Measurements from ENCODE around the gene SORCS2. TPM values are rescaled to one million over a fixed set of nuclear protein-coding genes. Genes with fewer than 3 reads are reported as not detected.

SORCS2 gene
- total and polyA plus RNA-seq, 2 of the 4 experiments (the other 2 are of a cell fraction): 0.36 to 0.62 TPM

DNA sequence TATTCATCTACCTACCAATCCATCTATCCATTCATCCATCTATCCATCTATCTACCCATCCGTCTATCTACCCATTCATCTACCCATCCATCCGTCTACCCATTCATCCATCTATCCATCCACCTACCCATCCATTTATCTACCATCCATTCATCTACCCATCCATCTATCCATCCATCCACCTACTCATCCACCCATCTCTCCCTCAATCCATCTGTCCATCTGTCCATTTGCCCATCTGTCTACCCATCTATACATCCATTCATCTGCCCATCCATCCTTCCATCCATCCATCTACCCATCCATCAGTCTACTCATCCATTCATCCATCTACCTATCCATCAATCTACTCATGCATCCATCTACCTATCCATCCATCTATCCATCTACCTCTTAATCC is 369.2 kb downstream of the SORCS2 start:
- peak overlapping the region; percentile 26 for H2BK5ac ChIP-seq (ENCODE audit: low read depth, low read length, poor library complexity, severe bottlenecking)
- dilution Hi-C loops (cut with HindIII; ENCODE audit: low sequenced_read_pairs, unreplicated experiment): no loop called here
- CTCF ChIA-PET: no interaction called here
- H3K9me1 ChIP-seq (ENCODE audit: insufficient read depth, low read length): no peaks in the 10 kb centered on the region
- no peak overlapping the region for H3K4me2 ChIP-seq (ENCODE audit: low read depth, low read length)
- DNase-seq: no peak
- in situ Hi-C loops (cut with MboI; ENCODE audit: low sequenced_read_pairs): no loop called here
- POLR2A ChIA-PET (ENCODE audit: unreplicated experiment): no interaction called here
- H3K9ac ChIP-seq (ENCODE audit: low read depth, low read length): no peak overlapping the region
- no peak overlapping the region for H2AK9ac ChIP-seq (replicated peaks; ENCODE audit: low read depth, low read length, poor library complexity)
- H3K27me3 ChIP-seq (ENCODE audit: control insufficient read depth, insufficient read depth, low read length): peaks cover 5% of the 10 kb centered on the region
- BruUV-seq (replicated peaks): no TSS peak
- H3K36me3 ChIP-seq (ENCODE audit: control insufficient read depth, insufficient read depth, low read length): no peaks in the 10 kb centered on the region
- H2BK15ac ChIP-seq (ENCODE audit: low read depth, low read length): no peak overlapping the region
- H4K8ac ChIP-seq (ENCODE audit: low read depth in 2 of 2, low read length in 2 of 2): no peak overlapping the region
- no peaks in the 10 kb centered on the region for H3K79me1 ChIP-seq (ENCODE audit: low read depth in 1 of 2, low read length in 2 of 2)
- H3K56ac ChIP-seq (ENCODE audit: extremely low read depth, insufficient read depth, low read length): no peak overlapping the region
- H3K27ac ChIP-seq (ENCODE audit: insufficient read depth, low read length): no peak overlapping the region
- no peak overlapping the region for H2AK5ac ChIP-seq (ENCODE audit: low read depth, low read length)
- peaks cover 3% of the 10 kb centered on the region for H3K4me1 ChIP-seq (ENCODE audit: control insufficient read depth, insufficient read depth, low read length)
- no peak overlapping the region for H3K18ac ChIP-seq (ENCODE audit: low read depth, low read length)
- no peak for ATAC-seq (ENCODE audit: low read depth)
- no peak overlapping the region for H4K91ac ChIP-seq (ENCODE audit: insufficient read depth, low read depth, low read length)
- H3K4ac ChIP-seq (ENCODE audit: low read depth, low read length): no peak overlapping the region
- no peak overlapping the region for H3K4me3 ChIP-seq (ENCODE audit: insufficient read depth, low read depth, low read length)
- intact Hi-C loops (cut with micrococcal nuclease): no loop called here
- WGBS, 2 experiments (ENCODE audit: extremely low coverage in 2 of 2, insufficient read length in 1 of 2): 34% methylated on average over 2 of the region's 2 CpGs; no CpG with 5 or more reads in 1 of the 2 experiments
- no peak overlapping the region for H3K23ac ChIP-seq (ENCODE audit: low read depth, low read length)
- H2AFZ ChIP-seq (replicated peaks; ENCODE audit: low read length, poor library complexity): no peak overlapping the region
- no peaks in the 10 kb centered on the region for H4K20me1 ChIP-seq (ENCODE audit: insufficient read depth, low read length)
- no peak overlapping the region for H2BK20ac ChIP-seq (ENCODE audit: low read depth, low read length)
- H4K5ac ChIP-seq (ENCODE audit: low read depth, low read length): no peak overlapping the region
- H2BK120ac ChIP-seq (ENCODE audit: low read depth, low read length): no peak overlapping the region
- no peak overlapping the region for H3K14ac ChIP-seq (replicated peaks; ENCODE audit: low read depth, low read length)
- H3K9me3 ChIP-seq (ENCODE audit: control insufficient read depth, insufficient read depth, low read length): peaks cover 4% of the 10 kb centered on the region
- TF ChIP-seq, protein P1, sequence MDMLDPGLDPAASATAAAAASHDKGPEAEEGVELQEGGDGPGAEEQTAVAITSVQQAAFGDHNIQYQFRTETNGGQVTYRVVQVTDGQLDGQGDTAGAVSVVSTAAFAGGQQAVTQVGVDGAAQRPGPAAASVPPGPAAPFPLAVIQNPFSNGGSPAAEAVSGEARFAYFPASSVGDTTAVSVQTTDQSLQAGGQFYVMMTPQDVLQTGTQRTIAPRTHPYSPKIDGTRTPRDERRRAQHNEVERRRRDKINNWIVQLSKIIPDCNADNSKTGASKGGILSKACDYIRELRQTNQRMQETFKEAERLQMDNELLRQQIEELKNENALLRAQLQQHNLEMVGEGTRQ (IDR thresholded peaks at IDR 0.05; ENCODE audit: low read depth, low read length): no peak
- TF ChIP-seq MXI1 (IDR thresholded peaks at IDR 0.05; ENCODE audit: borderline replicate concordance, low read depth, low read length) (no peak), MAZ (IDR thresholded peaks at IDR 0.05; ENCODE audit: borderline replicate concordance, low read depth, low read length) (no peak), RAD21 (IDR thresholded peaks at IDR 0.05; ENCODE audit: low read length) (no peak), MAFK (IDR thresholded peaks at IDR 0.05; ENCODE audit: low read depth, low read length) (no peak), BHLHE40 (IDR thresholded peaks at IDR 0.05; ENCODE audit: low read depth, low read length) (no peak), CHD1 (IDR thresholded peaks at IDR 0.05; ENCODE audit: low read depth, low read length) (no peak), RCOR1 (IDR thresholded peaks at IDR 0.05; ENCODE audit: insufficient replicate concordance, low read length) (no peak), SMC3 (IDR thresholded peaks at IDR 0.05; ENCODE audit: low read depth, low read length) (no peak), RFX5 (IDR thresholded peaks at IDR 0.05; ENCODE audit: low read depth, low read length) (no peak), NFE2L2 (IDR thresholded peaks at IDR 0.05; ENCODE audit: low read depth, low read length) (no peak), ELK1 (IDR thresholded peaks at IDR 0.05; ENCODE audit: borderline replicate concordance, low read depth, low read length) (no peak), POLR2A (IDR thresholded peaks at IDR 0.05; ENCODE audit: low read depth, low read length) (no peak), FOS (IDR thresholded peaks at IDR 0.05; ENCODE audit: low read depth, low read length) (no peak)
